ENCODE data around the gene OR2S2.
"Not testable (repeated sequence)": the region's sequence is repeated elsewhere in the genome, so short reads cannot be mapped to it uniquely, and the experiment has no call there.

The OR2S2 gene

GRCh38 chr9:35958104-35958837 lies at the start of gene OR2S2:
Gene OR2S2 (minus strand): TSS chr9:35958154. CDS start chr9:35958098, 56 bp downstream.
- ATAC-seq (no peak), DNase-seq (no peak)
- peak within 1 kb of the TSS in 1 of 2 donors; percentile 87 for H3K27ac Mint-ChIP-seq
- H3K9me3 Mint-ChIP-seq = no peaks in the 10 kb centered on the region
- peaks cover 7% of the 10 kb centered on the region for H3K4me1 Mint-ChIP-seq
- no peak within 1 kb of the TSS for H3K4me3 Mint-ChIP-seq
- peaks cover 21% of the 10 kb centered on the region for H3K27me3 Mint-ChIP-seq

- H3K9me3 Mint-ChIP-seq = peaks cover 0 to 10% of the 10 kb centered on the region in 2 donors
- peaks cover 49% of the 10 kb centered on the region for H3K27me3 Mint-ChIP-seq
- H3K4me1 Mint-ChIP-seq = peaks cover 13% of the 10 kb centered on the region
- no peak overlapping the region for H3K4me3 Mint-ChIP-seq
- ATAC-seq = peak; percentile 31
- DNase-seq = no peak
- no peak overlapping the region for H3K27ac Mint-ChIP-seq
Measured at GRCh38 chr9:36007316-36007708, 49.4 kb upstream of the OR2S2 start.

- no peak for DNase-seq
- Mint-ChIP-seq H3K27me3 (peaks cover 48% of the 10 kb centered on the region), H3K27ac (no peak overlapping the region)
Measured at GRCh38 chr9:36006549-36007315, 48.8 kb upstream of the OR2S2 start.

GRCh38 chr9:36005891-36006290 lies 47.9 kb upstream of the OR2S2 start:
- DNase-seq (no peak), ATAC-seq (no peak)
- no peak overlapping the region for H3K27ac Mint-ChIP-seq
- peaks cover 13% of the 10 kb centered on the region for H3K4me1 Mint-ChIP-seq
- H3K9me3 Mint-ChIP-seq = peaks cover 0 to 10% of the 10 kb centered on the region in 2 donors
- peaks cover 41% of the 10 kb centered on the region for H3K27me3 Mint-ChIP-seq
- no peak overlapping the region for H3K4me3 Mint-ChIP-seq

More at GRCh38 chr9:36006549-36007315, 48.8 kb upstream of the OR2S2 start:
- Mint-ChIP-seq H3K9me3 (peaks cover 0 to 10% of the 10 kb centered on the region in 2 donors), H3K4me3 (no peak overlapping the region), H3K4me1 (peaks cover 13% of the 10 kb centered on the region)
- no peak for ATAC-seq

GRCh38 chr9:35998333-35998732 lies 40.4 kb upstream of the OR2S2 start:
- no peak overlapping the region for H3K4me3 Mint-ChIP-seq
- H3K4me1 Mint-ChIP-seq = no peaks in the 10 kb centered on the region
- ATAC-seq (no peak), DNase-seq (no peak)
- H3K27ac Mint-ChIP-seq = no peak overlapping the region
- H3K9me3 Mint-ChIP-seq = peaks cover 11 to 12% of the 10 kb centered on the region in 2 donors
- peaks cover 33% of the 10 kb centered on the region for H3K27me3 Mint-ChIP-seq

- H3K27me3 Mint-ChIP-seq = peaks cover 32% of the 10 kb centered on the region
- H3K9me3 Mint-ChIP-seq = peaks cover 11 to 12% of the 10 kb centered on the region in 2 donors
- not testable (repeated sequence) for H3K27ac Mint-ChIP-seq, DNase-seq, H3K4me1 Mint-ChIP-seq, ATAC-seq, H3K4me3 Mint-ChIP-seq
Measured at GRCh38 chr9:35997016-35997415, 39.1 kb upstream of the OR2S2 start.

- no peak for DNase-seq
- no peak for ATAC-seq
- no peaks in the 10 kb centered on the region for H3K4me1 Mint-ChIP-seq
- H3K4me3 Mint-ChIP-seq = no peak overlapping the region
- H3K27me3 Mint-ChIP-seq = peaks cover 32% of the 10 kb centered on the region
- peaks cover 11 to 12% of the 10 kb centered on the region in 2 donors for H3K9me3 Mint-ChIP-seq
- H3K27ac Mint-ChIP-seq = no peak overlapping the region
Measured at GRCh38 chr9:35996358-35996970, 38.5 kb upstream of the OR2S2 start.

- H3K4me1 Mint-ChIP-seq = no peaks in the 10 kb centered on the region
- no peak overlapping the region for H3K4me3 Mint-ChIP-seq
- H3K27ac Mint-ChIP-seq = no peak overlapping the region
- ATAC-seq = no peak
- H3K9me3 Mint-ChIP-seq = peaks cover 11 to 12% of the 10 kb centered on the region in 2 donors
- peaks cover 24% of the 10 kb centered on the region for H3K27me3 Mint-ChIP-seq
- DNase-seq = no peak
Measured at GRCh38 chr9:35994959-35995358, 37.0 kb upstream of the OR2S2 start.

GRCh38 chr9:35993976-35994720 lies 36.2 kb upstream of the OR2S2 start:
- peaks cover 19% of the 10 kb centered on the region for H3K27me3 Mint-ChIP-seq
- H3K9me3 Mint-ChIP-seq = peaks cover 11 to 12% of the 10 kb centered on the region in 2 donors
- H3K4me3 Mint-ChIP-seq = no peak overlapping the region
- no peak for ATAC-seq
- H3K4me1 Mint-ChIP-seq = no peaks in the 10 kb centered on the region
- no peak for DNase-seq
- no peak overlapping the region for H3K27ac Mint-ChIP-seq

GRCh38 chr9:35993136-35993535 lies 35.2 kb upstream of the OR2S2 start:
- DNase-seq, H3K9me3 Mint-ChIP-seq, H3K4me3 Mint-ChIP-seq, ATAC-seq, H3K4me1 Mint-ChIP-seq, H3K27ac Mint-ChIP-seq: not testable (repeated sequence)
- peaks cover 19% of the 10 kb centered on the region for H3K27me3 Mint-ChIP-seq

- no peak for DNase-seq
- Mint-ChIP-seq H3K4me3 (no peak overlapping the region), H3K4me1 (no peaks in the 10 kb centered on the region), H3K27me3 (peaks cover 19% of the 10 kb centered on the region), H3K27ac (no peak overlapping the region), H3K9me3 (no peaks in the 10 kb centered on the region)
- no peak for ATAC-seq
Measured at GRCh38 chr9:35990155-35990554, 32.2 kb upstream of the OR2S2 start.

GRCh38 chr9:35984021-35984420 lies 26.1 kb upstream of the OR2S2 start:
- Mint-ChIP-seq H3K9me3 (no peaks in the 10 kb centered on the region), H3K27ac (no peak overlapping the region), H3K4me3 (no peak overlapping the region), H3K27me3 (peaks cover 24% of the 10 kb centered on the region), H3K4me1 (no peaks in the 10 kb centered on the region)
- no peak for DNase-seq
- ATAC-seq = no peak

- H3K27me3 Mint-ChIP-seq = peaks cover 29% of the 10 kb centered on the region
- no peak overlapping the region for H3K27ac Mint-ChIP-seq
- DNase-seq (no peak), ATAC-seq (no peak)
- no peaks in the 10 kb centered on the region for H3K4me1 Mint-ChIP-seq
- no peak overlapping the region for H3K4me3 Mint-ChIP-seq
- no peaks in the 10 kb centered on the region for H3K9me3 Mint-ChIP-seq
Measured at GRCh38 chr9:35981699-35982098, 23.7 kb upstream of the OR2S2 start.

GRCh38 chr9:35980289-35981011 lies 22.5 kb upstream of the OR2S2 start:
- no peak for ATAC-seq
- Mint-ChIP-seq H3K27me3 (peaks cover 42% of the 10 kb centered on the region), H3K4me1 (no peaks in the 10 kb centered on the region), H3K4me3 (no peak overlapping the region), H3K27ac (no peak overlapping the region), H3K9me3 (peaks cover 8 to 10% of the 10 kb centered on the region in 2 donors)
- DNase-seq = no peak

GRCh38 chr9:35978792-35979191 lies 20.8 kb upstream of the OR2S2 start:
- DNase-seq (no peak), ATAC-seq (no peak)
- Mint-ChIP-seq H3K4me3 (no peak overlapping the region), H3K27ac (no peak overlapping the region), H3K4me1 (no peaks in the 10 kb centered on the region), H3K27me3 (peaks cover 54% of the 10 kb centered on the region), H3K9me3 (peaks cover 19 to 23% of the 10 kb centered on the region in 2 donors)
